RWPE1 (cell line): ENCODE data around the gene SMOC2.

Source experiments
- CTCF ChIA-PET: fragments of 350-600 bp; sonication (Branson Sonifier 250); formaldehyde crosslinking; extraction: SDS; loops from one replicate; lab custom pipeline; 2021; lab: Yijun Ruan, JAX
- POLR2A ChIA-PET: fragments of 400-600 bp; formaldehyde crosslinking; extraction: SDS; loops from one replicate; lab custom pipeline; 2020; ENCODE audit warnings: antibody characterized with exemption; ENCODE audit not compliant: low non-redundant PET; lab: Yijun Ruan, JAX
- DNase-seq: peaks from one replicate; pipeline ENCODE4 v3.0.0; 2012; ENCODE audit warnings: low spot score
- H3K27ac ChIP-seq: fragments of 450-650 bp; 2 replicates; pipeline ENCODE4 v1.5.1; 2017
- CTCF ChIP-seq: fragments of 450-650 bp; conservative IDR thresholded peaks from 2 replicates; pipeline ENCODE4 v1.5.1; 2017; ENCODE audit warnings: low read depth, mild to moderate bottlenecking

Gene SMOC2

GRCh38 chr6:168582571-168582981, 141.6 kb downstream of the SMOC2 start:
- TF ChIP-seq CTCF: no peak
- no peak overlapping the region for H3K27ac ChIP-seq
- DNase-seq: no peak
- ChIA-PET POLR2A (no interaction called here), CTCF (interaction anchor here (0.7 kb wide), 2 partner anchors 310 to 572 kb away, joined by 3 to 6 read pairs; no protein-coding TSS in a partner anchor)

- no peak overlapping the region for H3K27ac ChIP-seq
- POLR2A ChIA-PET: no interaction called here
- CTCF ChIA-PET: interaction anchor here (0.7 kb wide), 2 partner anchors 310 to 572 kb away, joined by 3 to 6 read pairs; no protein-coding TSS in a partner anchor
- TF ChIP-seq CTCF: no peak
- DNase-seq: no peak
Observed at GRCh38 chr6:168583126-168583525, 142.1 kb downstream of the SMOC2 start.

GRCh38 chr6:168583821-168584220, 142.8 kb downstream of the SMOC2 start:
- no peak for TF ChIP-seq CTCF

GRCh38 chr6:168584249-168584648, 143.3 kb downstream of the SMOC2 start:
- ChIA-PET CTCF (no interaction called here), POLR2A (no interaction called here)
- no peak overlapping the region for H3K27ac ChIP-seq
- TF ChIP-seq CTCF: no peak
- DNase-seq: no peak

More at GRCh38 chr6:168583821-168584220, 142.8 kb downstream of the SMOC2 start:
- no peak for DNase-seq
- H3K27ac ChIP-seq: no peak overlapping the region
- POLR2A ChIA-PET: no interaction called here
- CTCF ChIA-PET: no interaction called here

- H3K27ac ChIP-seq: no peak overlapping the region
- ChIA-PET CTCF (no interaction called here), POLR2A (no interaction called here)
- no peak for TF ChIP-seq CTCF
- DNase-seq: no peak
Observed at GRCh38 chr6:168584671-168585070, 143.7 kb downstream of the SMOC2 start.

GRCh38 chr6:168585441-168585840, 144.5 kb downstream of the SMOC2 start:
- no peak overlapping the region for H3K27ac ChIP-seq
- ChIA-PET CTCF (no interaction called here), POLR2A (no interaction called here)
- no peak for DNase-seq
- TF ChIP-seq CTCF: no peak
